WTC11 (cell line): Measurements from ENCODE around the gene DNAJB11. TPM values are rescaled to one million over a fixed set of nuclear protein-coding genes. Genes with fewer than 3 reads are reported as not detected.

ENCODE experiments used
- ATAC-seq: fragments of 200-7000 bp; cut with Tn5 transposase; 2 replicates; pipeline ENCODE4 v1.10.0; 2021; ENCODE audit warnings: mild to moderate bottlenecking, moderate library complexity
- CTCF ChIA-PET: fragments of 300-600 bp; sonication (Branson Sonifier 250); formaldehyde crosslinking; loops from one replicate; lab custom pipeline; 2021; ENCODE audit warnings: antibody characterized with exemption; lab: Charles Lee
- POLR2A ChIA-PET: fragments of 350-600 bp; sonication (Branson Sonifier 250); formaldehyde crosslinking; loops from one replicate; lab custom pipeline; 2021; ENCODE audit warnings: antibody characterized with exemption; lab: Charles Lee
- DNase-seq: peaks from one replicate; pipeline ENCODE4 v3.0.0; 2021; ENCODE audit warnings: low spot score
- H3K27ac Mint-ChIP-seq: 2 replicates; pipeline ENCODE4 v1.8.0; 2021; ENCODE audit warnings: mixed read lengths
- H3K27me3 Mint-ChIP-seq: 2 replicates; pipeline ENCODE4 v1.8.0; 2021; ENCODE audit warnings: low read depth, mild to moderate bottlenecking, moderate library complexity, mixed read lengths
- H3K36me3 Mint-ChIP-seq: 2 replicates; pipeline ENCODE4 v1.8.0; 2021; ENCODE audit warnings: mixed read lengths
- H3K4me1 Mint-ChIP-seq: 2 replicates; pipeline ENCODE4 v1.8.0; 2022; ENCODE audit warnings: mixed read lengths
- H3K4me3 Mint-ChIP-seq: 2 replicates; pipeline ENCODE4 v1.8.0; 2021; ENCODE audit warnings: mild to moderate bottlenecking, moderate library complexity, mixed read lengths
- H3K9me3 Mint-ChIP-seq: 2 replicates; pipeline ENCODE4 v1.8.0; 2021; ENCODE audit warnings: mixed read lengths
- ARID4B ChIP-seq: sonication (generic); formaldehyde crosslinking; IDR thresholded peaks from 2 replicates; pipeline ENCODE4 v1.8.0; 2023; ENCODE audit warnings: missing genetic modification reagents, mild to moderate bottlenecking, borderline replicate concordance
- E2F5 ChIP-seq: sonication (generic); formaldehyde crosslinking; IDR thresholded peaks from 2 replicates; pipeline ENCODE4 v1.8.1; 2022; ENCODE audit warnings: mild to moderate bottlenecking, moderate library complexity, missing genetic modification reagents
- ELF4 ChIP-seq: sonication (generic); formaldehyde crosslinking; IDR thresholded peaks from 2 replicates; pipeline ENCODE4 v1.8.1; 2022; ENCODE audit warnings: low read depth, mild to moderate bottlenecking, moderate library complexity, missing genetic modification reagents
- FOXJ3 ChIP-seq: sonication (generic); formaldehyde crosslinking; IDR thresholded peaks from 2 replicates; pipeline ENCODE4 v1.9.0; 2021; ENCODE audit warnings: missing genetic modification reagents, mild to moderate bottlenecking, borderline replicate concordance
- FOXP1 ChIP-seq: sonication (generic); formaldehyde crosslinking; IDR thresholded peaks from 2 replicates; pipeline ENCODE4 v1.8.0; 2022; ENCODE audit warnings: missing genetic modification reagents, mild to moderate bottlenecking, moderate library complexity, borderline replicate concordance
- HMGA2 ChIP-seq: fragments of 250-450 bp; sonication (Bioruptor Pico); IDR thresholded peaks from 2 replicates; pipeline ENCODE4 v1.4.0; 2021; ENCODE audit warnings: mild to moderate bottlenecking, moderate library complexity
- IRF1 ChIP-seq: sonication (generic); formaldehyde crosslinking; IDR thresholded peaks from 2 replicates; pipeline ENCODE4 v1.8.0; 2023; ENCODE audit warnings: missing genetic modification reagents
- IRF2 ChIP-seq: sonication (generic); formaldehyde crosslinking; IDR thresholded peaks from 2 replicates; pipeline ENCODE4 v1.8.0; 2022; ENCODE audit warnings: low read depth, missing genetic modification reagents, borderline replicate concordance
- MXD4 ChIP-seq: fragments of 250-450 bp; sonication (Bioruptor Pico); IDR thresholded peaks from 2 replicates; pipeline ENCODE4 v1.8.0; 2021; ENCODE audit warnings: mild to moderate bottlenecking, moderate library complexity, borderline replicate concordance
- PRRX2 ChIP-seq: fragments of 250-450 bp; sonication (Bioruptor Pico); IDR thresholded peaks from 2 replicates; pipeline ENCODE4 v1.8.0; 2021; ENCODE audit warnings: mild to moderate bottlenecking
- RORB ChIP-seq: fragments of 250-450 bp; sonication (Bioruptor Pico); IDR thresholded peaks from 2 replicates; pipeline ENCODE4 v1.9.0; 2021; ENCODE audit warnings: mild to moderate bottlenecking
- SMAD3 ChIP-seq: sonication (generic); formaldehyde crosslinking; IDR thresholded peaks from 2 replicates; pipeline ENCODE4 v1.8.0; 2022; ENCODE audit warnings: missing genetic modification reagents, mild to moderate bottlenecking, borderline replicate concordance
- ZNF138 ChIP-seq: sonication (generic); formaldehyde crosslinking; conservative IDR thresholded peaks from 2 replicates; pipeline ENCODE4 v1.8.1; 2022; ENCODE audit warnings: mild to moderate bottlenecking, moderate library complexity, missing genetic modification reagents
- total RNA-seq: library from RNA; stranded (reverse); gene quantifications from 3 replicates; pipeline ENCODE4 v1.2.3, GENCODE V29; 2021
- TF ChIP-seq, protein P1 (sequence below): sonication (generic); formaldehyde crosslinking; IDR thresholded peaks from 2 replicates; pipeline ENCODE4 v1.8.0; 2022; ENCODE audit warnings: mild to moderate bottlenecking, missing genetic modification reagents
- TF ChIP-seq, protein P2 (sequence below): sonication (generic); formaldehyde crosslinking; IDR thresholded peaks from 2 replicates; pipeline ENCODE4 v1.8.1; 2022; ENCODE audit warnings: low read depth, mild to moderate bottlenecking, moderate library complexity, missing genetic modification reagents, borderline replicate concordance
- TF ChIP-seq, protein P3 (sequence below): fragments of 250-450 bp; sonication (Bioruptor Pico); IDR thresholded peaks from 2 replicates; pipeline ENCODE4 v1.9.0; 2021; ENCODE audit warnings: mild to moderate bottlenecking

The DNAJB11 gene
- total RNA-seq, 1 experiment from 2014 or later = 56.3 TPM

DNA sequence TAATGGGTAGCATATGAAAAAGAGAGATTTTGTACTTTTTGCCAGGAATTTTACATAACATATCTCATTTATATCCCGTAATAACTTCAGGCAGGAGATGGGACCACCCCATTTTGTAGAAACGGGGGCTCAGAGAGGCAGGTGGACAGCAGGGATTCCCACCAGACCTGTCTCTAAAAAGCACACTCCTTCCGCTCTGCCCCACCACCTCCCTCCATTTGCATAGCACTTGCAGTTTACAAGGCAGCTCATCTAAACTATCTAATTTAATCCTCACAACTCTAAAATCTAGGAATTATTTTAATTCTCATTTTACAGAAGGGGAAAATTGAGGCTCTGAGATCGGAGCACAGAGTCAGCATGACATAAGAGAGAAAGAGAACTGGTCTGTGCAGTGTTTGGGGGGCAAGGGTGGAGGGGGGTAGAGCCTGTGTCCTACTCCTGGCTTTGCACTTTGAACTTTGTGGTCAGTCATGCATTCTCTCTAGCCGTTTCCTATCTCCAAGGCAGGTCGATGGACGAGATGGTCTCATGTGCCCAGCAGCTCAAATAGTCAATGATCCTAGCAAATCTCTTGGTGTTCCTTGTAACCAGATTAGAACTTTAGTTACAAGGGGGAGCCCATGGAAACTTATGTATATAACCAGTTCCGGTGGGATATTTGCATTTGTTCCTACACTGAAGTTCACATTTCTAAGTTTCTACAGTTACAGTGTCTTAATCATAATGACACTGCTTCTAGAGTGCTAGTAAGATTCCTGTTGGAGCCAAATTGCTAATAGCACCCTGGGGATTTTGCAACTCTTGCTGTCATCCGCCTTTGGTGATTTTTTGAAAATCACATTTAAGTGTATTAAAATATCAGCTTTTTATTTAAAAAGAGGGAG, 44.9 kb upstream of the DNAJB11 start (continued):
- TF ChIP-seq ARID4B (CRISPR knock-in tag) (no peak), ELF4 (CRISPR knock-in tag) (no peak), IRF2 (no peak), IRF1 (no peak), FOXJ3 (CRISPR knock-in tag) (no peak), RORB (CRISPR knock-in tag) (no peak), FOXP1 (CRISPR knock-in tag) (no peak), ZNF138 (CRISPR knock-in tag) (no peak), PRRX2 (CRISPR knock-in tag) (no peak), SMAD3 (CRISPR knock-in tag) (no peak)
- TF ChIP-seq, protein P1, sequence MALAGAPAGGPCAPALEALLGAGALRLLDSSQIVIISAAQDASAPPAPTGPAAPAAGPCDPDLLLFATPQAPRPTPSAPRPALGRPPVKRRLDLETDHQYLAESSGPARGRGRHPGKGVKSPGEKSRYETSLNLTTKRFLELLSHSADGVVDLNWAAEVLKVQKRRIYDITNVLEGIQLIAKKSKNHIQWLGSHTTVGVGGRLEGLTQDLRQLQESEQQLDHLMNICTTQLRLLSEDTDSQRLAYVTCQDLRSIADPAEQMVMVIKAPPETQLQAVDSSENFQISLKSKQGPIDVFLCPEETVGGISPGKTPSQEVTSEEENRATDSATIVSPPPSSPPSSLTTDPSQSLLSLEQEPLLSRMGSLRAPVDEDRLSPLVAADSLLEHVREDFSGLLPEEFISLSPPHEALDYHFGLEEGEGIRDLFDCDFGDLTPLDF (CRISPR knock-in tag) = no peak
- TF ChIP-seq, protein P2, sequence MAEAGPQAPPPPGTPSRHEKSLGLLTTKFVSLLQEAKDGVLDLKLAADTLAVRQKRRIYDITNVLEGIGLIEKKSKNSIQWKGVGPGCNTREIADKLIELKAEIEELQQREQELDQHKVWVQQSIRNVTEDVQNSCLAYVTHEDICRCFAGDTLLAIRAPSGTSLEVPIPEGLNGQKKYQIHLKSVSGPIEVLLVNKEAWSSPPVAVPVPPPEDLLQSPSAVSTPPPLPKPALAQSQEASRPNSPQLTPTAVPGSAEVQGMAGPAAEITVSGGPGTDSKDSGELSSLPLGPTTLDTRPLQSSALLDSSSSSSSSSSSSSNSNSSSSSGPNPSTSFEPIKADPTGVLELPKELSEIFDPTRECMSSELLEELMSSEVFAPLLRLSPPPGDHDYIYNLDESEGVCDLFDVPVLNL (CRISPR knock-in tag) = no peak

DNA sequence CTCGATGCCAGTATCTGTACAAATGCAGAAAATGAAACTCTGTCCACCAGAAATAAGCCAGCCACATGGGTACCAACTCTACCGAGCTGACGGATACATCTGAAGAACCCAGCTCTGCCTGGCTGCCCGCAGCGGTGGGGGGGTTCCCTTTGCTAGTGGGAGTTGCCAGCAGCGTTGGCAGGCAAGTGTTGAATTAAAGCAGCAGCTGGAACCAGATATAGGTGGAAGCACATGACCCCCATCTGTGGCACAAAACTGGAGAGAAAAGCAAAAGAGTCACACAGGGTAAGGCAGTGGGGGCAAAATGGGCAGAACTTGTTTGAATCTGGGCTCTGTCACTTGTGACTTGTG, 44.3 kb upstream of the DNAJB11 start:
- no peak overlapping the region for H3K27ac Mint-ChIP-seq
- ChIA-PET POLR2A (interaction anchor here (0.5 kb wide), 1 partner anchor 704 kb away, joined by 3 read pairs; no protein-coding TSS in a partner anchor), CTCF (interaction anchor here (1.5 to 2.0 kb wide), 2 partner anchors 15 to 264 kb away, joined by 5 to 6 read pairs; no protein-coding TSS in a partner anchor)
- no peak for ATAC-seq
- H3K36me3 Mint-ChIP-seq = no peaks in the 10 kb centered on the region
- DNase-seq = no peak
- H3K4me1 Mint-ChIP-seq = peaks cover 21% of the 10 kb centered on the region
- H3K9me3 Mint-ChIP-seq = no peaks in the 10 kb centered on the region
- no peak for TF ChIP-seq MXD4
- TF ChIP-seq E2F5 (CRISPR knock-in tag) = no peak
- TF ChIP-seq, protein P3, sequence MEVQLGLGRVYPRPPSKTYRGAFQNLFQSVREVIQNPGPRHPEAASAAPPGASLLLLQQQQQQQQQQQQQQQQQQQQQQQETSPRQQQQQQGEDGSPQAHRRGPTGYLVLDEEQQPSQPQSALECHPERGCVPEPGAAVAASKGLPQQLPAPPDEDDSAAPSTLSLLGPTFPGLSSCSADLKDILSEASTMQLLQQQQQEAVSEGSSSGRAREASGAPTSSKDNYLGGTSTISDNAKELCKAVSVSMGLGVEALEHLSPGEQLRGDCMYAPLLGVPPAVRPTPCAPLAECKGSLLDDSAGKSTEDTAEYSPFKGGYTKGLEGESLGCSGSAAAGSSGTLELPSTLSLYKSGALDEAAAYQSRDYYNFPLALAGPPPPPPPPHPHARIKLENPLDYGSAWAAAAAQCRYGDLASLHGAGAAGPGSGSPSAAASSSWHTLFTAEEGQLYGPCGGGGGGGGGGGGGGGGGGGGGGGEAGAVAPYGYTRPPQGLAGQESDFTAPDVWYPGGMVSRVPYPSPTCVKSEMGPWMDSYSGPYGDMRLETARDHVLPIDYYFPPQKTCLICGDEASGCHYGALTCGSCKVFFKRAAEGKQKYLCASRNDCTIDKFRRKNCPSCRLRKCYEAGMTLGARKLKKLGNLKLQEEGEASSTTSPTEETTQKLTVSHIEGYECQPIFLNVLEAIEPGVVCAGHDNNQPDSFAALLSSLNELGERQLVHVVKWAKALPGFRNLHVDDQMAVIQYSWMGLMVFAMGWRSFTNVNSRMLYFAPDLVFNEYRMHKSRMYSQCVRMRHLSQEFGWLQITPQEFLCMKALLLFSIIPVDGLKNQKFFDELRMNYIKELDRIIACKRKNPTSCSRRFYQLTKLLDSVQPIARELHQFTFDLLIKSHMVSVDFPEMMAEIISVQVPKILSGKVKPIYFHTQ = no peak
- no peak for TF ChIP-seq HMGA2
- no peaks in the 10 kb centered on the region; the same call in 1 of the 2 replicates for H3K27me3 Mint-ChIP-seq
- H3K4me3 Mint-ChIP-seq = no peak overlapping the region
